NT2/D1 (cell line): Measurements from ENCODE around the gene NTM.

Experiments
- YY1 ChIP-seq: IDR thresholded peaks from 2 replicates; pipeline ENCODE4 v1.6.1; 2011; ENCODE audit not compliant: insufficient read length, insufficient read depth
- ZNF274 ChIP-seq: IDR thresholded peaks from 2 replicates; pipeline ENCODE4 v1.6.1; 2011; ENCODE audit warnings: mild to moderate bottlenecking, low read depth, low read length

DNA sequence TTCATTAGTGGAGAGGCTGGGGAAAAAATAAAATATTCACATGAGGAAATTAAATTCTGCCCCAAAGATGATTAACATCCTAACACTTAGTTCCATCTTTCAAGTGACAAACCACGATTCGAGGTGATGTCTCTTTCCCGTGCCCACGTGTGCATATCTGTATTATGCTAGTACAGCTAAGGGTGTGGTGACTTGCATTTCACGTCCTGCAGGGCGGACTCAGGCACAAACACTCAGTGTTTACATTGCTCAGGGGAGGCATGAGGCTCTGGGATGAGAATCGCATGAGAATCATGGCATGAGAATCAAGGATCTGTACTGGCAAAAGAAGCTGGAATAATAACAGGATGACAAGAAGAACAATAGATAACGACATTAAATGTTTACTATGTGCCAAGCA, 179.4 kb downstream of the NTM start:
- TF ChIP-seq ZNF274 (no peak), YY1 (no peak)
